H1 (cell line): ENCODE measurements around the gene MSI2. TPM values are rescaled to one million over a fixed set of nuclear protein-coding genes. Genes with fewer than 3 reads are reported as not detected.

Experiments used
- CBX5 ChIP-seq: fragments of 300-800, 300-1000 bp; sonication (generic); IDR thresholded peaks from 2 replicates; pipeline ENCODE4 v1.7.1; 2016; ENCODE audit warnings: antibody characterized with exemption, low read length, low read depth
- CBX8 ChIP-seq: fragments of 300-800, 300-1000 bp; sonication (generic); IDR thresholded peaks from 2 replicates; pipeline ENCODE4 v1.7.1; 2016; ENCODE audit warnings: low read depth, low read length, borderline replicate concordance
- CEBPB ChIP-seq: IDR thresholded peaks from 2 replicates; pipeline ENCODE4 v1.6.1; 2012; ENCODE audit warnings: low read depth, low read length
- E2F6 ChIP-seq: IDR thresholded peaks from 2 replicates; pipeline ENCODE4 v1.6.1; 2012; ENCODE audit warnings: inconsistent platforms
- EGR1 ChIP-seq: IDR thresholded peaks from 2 replicates; pipeline ENCODE4 v1.6.1; 2011; ENCODE audit warnings: low read depth, low read length, borderline replicate concordance
- EP300 ChIP-seq, 2 experiments: IDR thresholded peaks; 1 replicate in 1 of 2; 2 replicates in 1 of 2; pipeline ENCODE4 v1.6.1; 2011 to 2012; ENCODE audit warnings: low read depth in 2 of 2, low read length in 2 of 2, mild to moderate bottlenecking in 2 of 2, borderline replicate concordance in 1 of 2, inconsistent platforms in 1 of 2, moderate library complexity in 1 of 2
- GABPA ChIP-seq: IDR thresholded peaks from 2 replicates; pipeline ENCODE4 v1.6.1; 2011; ENCODE audit warnings: mild to moderate bottlenecking, low read length, moderate library complexity, borderline replicate concordance; ENCODE audit not compliant: insufficient read depth
- GTF2F1 ChIP-seq: IDR thresholded peaks from 2 replicates; pipeline ENCODE4 v1.6.1; 2012; ENCODE audit warnings: low read depth, low read length, improper control_type of control experiment, borderline replicate concordance
- HDAC2 ChIP-seq, 2 experiments: fragments of 300-600 bp in 1 of 2; sonication (generic) in 1 of 2; IDR thresholded peaks; 2 replicates each; pipeline ENCODE4 v1.6.1; 2011 to 2012; ENCODE audit warnings: low read depth in 2 of 2, low read length in 2 of 2, mild to moderate bottlenecking in 2 of 2, moderate library complexity in 2 of 2, borderline replicate concordance in 1 of 2, inconsistent platforms in 1 of 2
- JUND ChIP-seq: IDR thresholded peaks from 2 replicates; pipeline ENCODE4 v1.6.1; 2011; ENCODE audit warnings: mild to moderate bottlenecking, improper control_type of control experiment, low read length
- PHF8 ChIP-seq: fragments of 200-600 bp; sonication (generic); conservative IDR thresholded peaks from 2 replicates; pipeline ENCODE4 v1.7.1; 2012; ENCODE audit warnings: low read depth, mild to moderate bottlenecking, inconsistent platforms, low read length, moderate library complexity
- POLR2A ChIP-seq, 2 experiments: IDR thresholded peaks; 1 replicate in 1 of 2; 2 replicates in 1 of 2; pipeline ENCODE4 v1.6.1; 2011; ENCODE audit warnings: low read depth in 2 of 2, low read length in 2 of 2, mild to moderate bottlenecking in 2 of 2; ENCODE audit errors: control extremely low read depth in 1 of 2
- RNF2 ChIP-seq: fragments of 200-900, 300-1000 bp; sonication (generic); IDR thresholded peaks from 2 replicates; pipeline ENCODE4 v1.7.1; 2016; ENCODE audit warnings: borderline replicate concordance, low read depth, mild to moderate bottlenecking, antibody characterized with exemption, low read length; ENCODE audit not compliant: poor library complexity, severe bottlenecking; ENCODE audit errors: missing control alignments
- SAP30 ChIP-seq: fragments of 300-600 bp; sonication (generic); IDR thresholded peaks from 2 replicates; pipeline ENCODE4 v1.7.1; 2012; ENCODE audit warnings: low read length, moderate library complexity, mild to moderate bottlenecking, inconsistent platforms; ENCODE audit not compliant: insufficient read depth, insufficient replicate concordance
- SIRT6 ChIP-seq: IDR thresholded peaks from one replicate; pipeline ENCODE4 v1.7.1; 2012; ENCODE audit warnings: low read length, inconsistent platforms
- SP4 ChIP-seq: IDR thresholded peaks from 2 replicates; pipeline ENCODE4 v1.6.1; 2012; ENCODE audit warnings: low read length, inconsistent platforms
- SRF ChIP-seq: IDR thresholded peaks from 2 replicates; pipeline ENCODE4 v1.6.1; 2011; ENCODE audit warnings: mild to moderate bottlenecking, low read depth, low read length, moderate library complexity
- TAF1 ChIP-seq: IDR thresholded peaks from 2 replicates; pipeline ENCODE4 v1.6.1; 2011; ENCODE audit warnings: mild to moderate bottlenecking, low read depth, low read length
- TBP ChIP-seq: IDR thresholded peaks from 2 replicates; pipeline ENCODE4 v1.6.1; 2011; ENCODE audit warnings: low read depth, low read length, improper control_type of control experiment
- TCF12 ChIP-seq: IDR thresholded peaks from 2 replicates; pipeline ENCODE4 v1.6.1; 2011; ENCODE audit warnings: low read depth, mild to moderate bottlenecking, low read length
- TEAD4 ChIP-seq: IDR thresholded peaks from 2 replicates; pipeline ENCODE4 v1.6.1; 2012; ENCODE audit warnings: low read depth, low read length, inconsistent platforms, mixed read lengths
- polyA plus RNA-seq, 7 experiments: library from polyadenylated mRNA; depleted of rRNA in 3 of 7; stranded (reverse) in 5 of 7; unstranded in 2 of 7; fragments of >200 nt in 5 of 7; fragments of 200-250 nt in 2 of 7; gene quantifications; 1 replicate in 5 of 7; 2 replicates in 1 of 7; 4 replicates in 1 of 7; pipeline versions ENCODE4 v1.2.1 to v1.2.3, GENCODE V29; 2011 to 2013; ENCODE audit warnings: missing spikeins in 2 of 7, mixed read lengths in 2 of 7
- total RNA-seq: library from RNA; stranded (reverse); fragmentation: NEBNext Ultra II Directional; extraction: Animal tissue kit (Norgen Biotek cat#: 25700); gene quantifications from 2 replicates; pipeline ENCODE4 v1.2.1, GENCODE V29; 2021

Gene MSI2
- total and polyA plus RNA-seq, 2 of the 8 experiments (the other 6 are each of a cell fraction or from before 2014, with no cell fraction given) = 36.7 to 80.6 TPM

- TF ChIP-seq SAP30 (no peak), E2F6 (peak; percentile 22; the same call in 1 of the 2 replicates), SRF (no peak), TEAD4 (0 out of 2 replicates have a peak, but pooled peaks have one; percentile 37), SIRT6 (no peak), CBX8 (no peak), TAF1 (no peak), GABPA (no peak), EGR1 (no peak; the same call in 1 of the 2 replicates), TBP (0 out of 2 replicates have a peak, but pooled peaks have one; percentile 14), POLR2A (IDR thresholded peaks at IDR 0.05; ENCODE audit: control extremely low read depth in 1 of 2, low read depth in 2 of 2, low read length in 2 of 2) (no peak), HDAC2 (IDR thresholded peaks at IDR 0.05; ENCODE audit: borderline replicate concordance in 1 of 2, low read depth in 2 of 2, low read length in 2 of 2) (no peak), SP4 (no peak), JUND (peak; percentile 92), RNF2 (no peak), TCF12 (no peak), EP300 (IDR thresholded peaks at IDR 0.05; ENCODE audit: borderline replicate concordance in 1 of 2, low read depth in 2 of 2, low read length in 2 of 2) (0 out of 3 replicates have a peak, but pooled peaks of 1 of the 2 experiments have one; percentile 40), CBX5 (no peak), GTF2F1 (no peak), CEBPB (no peak), PHF8 (no peak)
These were observed 393.6 kb downstream of the MSI2 start (continued) for GRCh38 chr17:57649731-57650484.
